ENCODE data around the gene WDR46. TPM values are rescaled to one million over a fixed set of nuclear protein-coding genes. Genes with fewer than 3 reads are reported as not detected.

WDR46 gene
- total RNA-seq, 1 experiment from 2014 or later = 28.8 TPM

Other genes starting within 250 kb of the WDR46 start
- not detected in 2 replicates for gene HLA-DPA1, start 215.6 kb downstream of the WDR46 start, total RNA-seq (2014; rRNA removed; shearing (Covaris generic))
- gene HLA-DPB1, start 213.2 kb downstream of the WDR46 start, total RNA-seq (2014; rRNA removed; shearing (Covaris generic)) = not detected in 2 replicates
- 0.05 TPM in 1 of 2 replicates, not detected in the other for gene COL11A2, start 96.8 kb downstream of the WDR46 start, total RNA-seq (2014; rRNA removed; shearing (Covaris generic))
- gene RXRB, start 88.6 kb downstream of the WDR46 start, total RNA-seq (2014; rRNA removed; shearing (Covaris generic)) = 13.7 and 14.0 TPM in 2 replicates
- 37.8 and 44.8 TPM in 2 replicates for gene SLC39A7, start 88.4 kb downstream of the WDR46 start, total RNA-seq (2014; rRNA removed; shearing (Covaris generic))
- 10.3 and 12.5 TPM in 2 replicates for gene HSD17B8, start 84.6 kb downstream of the WDR46 start, total RNA-seq (2014; rRNA removed; shearing (Covaris generic))
- gene RING1, start 80.7 kb downstream of the WDR46 start, total RNA-seq (2014; rRNA removed; shearing (Covaris generic)) = 8.7 and 10.8 TPM in 2 replicates
- gene VPS52, start 17.4 kb downstream of the WDR46 start, total RNA-seq (2014; rRNA removed; shearing (Covaris generic)) = 36.0 and 39.7 TPM in 2 replicates
- 4,945 and 5,414 TPM in 2 replicates for gene RPS18, start 17.2 kb downstream of the WDR46 start, total RNA-seq (2014; rRNA removed; shearing (Covaris generic))
- 0.69 and 1.8 TPM in 2 replicates for gene B3GALT4, start 12.1 kb downstream of the WDR46 start, total RNA-seq (2014; rRNA removed; shearing (Covaris generic))
- gene PFDN6, start 362 bp upstream of the WDR46 start, total RNA-seq (2014; rRNA removed; shearing (Covaris generic)) = 61.7 and 69.2 TPM in 2 replicates
- 16.0 and 16.9 TPM in 2 replicates for gene RGL2, start 9.7 kb upstream of the WDR46 start, total RNA-seq (2014; rRNA removed; shearing (Covaris generic))
- 45.3 and 58.5 TPM in 2 replicates for gene TAPBP, start 24.8 kb upstream of the WDR46 start, total RNA-seq (2014; rRNA removed; shearing (Covaris generic))
- 8.6 and 8.7 TPM in 2 replicates for gene ZBTB22, start 28.5 kb upstream of the WDR46 start, total RNA-seq (2014; rRNA removed; shearing (Covaris generic))
- 22.3 and 23.9 TPM in 2 replicates for gene DAXX, start 33.7 kb upstream of the WDR46 start, total RNA-seq (2014; rRNA removed; shearing (Covaris generic))
- gene KIFC1, start 102.6 kb upstream of the WDR46 start, total RNA-seq (2014; rRNA removed; shearing (Covaris generic)) = 14.7 and 16.9 TPM in 2 replicates
- gene PHF1, start 121.8 kb upstream of the WDR46 start, total RNA-seq (2014; rRNA removed; shearing (Covaris generic)) = 15.9 and 18.8 TPM in 2 replicates
- 132 and 160 TPM in 2 replicates for gene CUTA, start 128.9 kb upstream of the WDR46 start, total RNA-seq (2014; rRNA removed; shearing (Covaris generic))
- gene SYNGAP1, start 130.8 kb upstream of the WDR46 start, total RNA-seq (2014; rRNA removed; shearing (Covaris generic)) = 1.2 TPM in 2 replicates
- gene ZBTB9, start 165.3 kb upstream of the WDR46 start, total RNA-seq (2014; rRNA removed; shearing (Covaris generic)) = 5.2 and 6.4 TPM in 2 replicates